D721Med (cell line): ENCODE data around the gene UBE2D1.

Experiments used
- DNase-seq: peaks from one replicate; pipeline ENCODE4 v3.0.0; 2011; ENCODE audit warnings: low spot score; ENCODE audit not compliant: insufficient read length
- FAIRE-seq: peaks from 2 replicates; lab custom pipeline; 2011; peaks lifted over from hg19 to GRCh38; lab: Jason Lieb, UNC
- TF ChIP-seq, protein P1 (sequence below): IDR thresholded peaks from 2 replicates; pipeline ENCODE4 v1.5.1; 2012; ENCODE audit warnings: mild to moderate bottlenecking, control low read depth; ENCODE audit not compliant: insufficient read depth; ENCODE audit errors: missing control alignments

UBE2D1 gene

DNA sequence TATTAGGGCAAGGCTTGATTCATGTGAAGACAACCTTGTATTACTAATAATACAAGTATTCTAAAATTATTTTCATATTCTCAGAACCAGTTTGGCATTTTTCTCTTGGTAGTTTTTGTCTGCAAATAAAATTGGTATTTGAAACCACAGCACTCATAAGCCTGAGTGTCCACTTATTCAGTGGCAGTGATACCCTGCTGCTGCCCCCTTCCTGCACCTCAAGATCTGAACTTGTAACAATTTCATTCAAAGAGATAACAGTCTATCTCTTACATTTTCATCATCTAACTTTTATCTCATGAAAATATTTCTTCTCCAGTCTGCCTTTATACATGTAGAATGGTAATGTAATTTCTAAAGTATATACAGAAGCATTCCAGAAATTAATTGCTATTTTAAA lies 59.7 kb downstream of the UBE2D1 start:
- FAIRE-seq (no peak), DNase-seq (no peak)
- TF ChIP-seq, protein P1, sequence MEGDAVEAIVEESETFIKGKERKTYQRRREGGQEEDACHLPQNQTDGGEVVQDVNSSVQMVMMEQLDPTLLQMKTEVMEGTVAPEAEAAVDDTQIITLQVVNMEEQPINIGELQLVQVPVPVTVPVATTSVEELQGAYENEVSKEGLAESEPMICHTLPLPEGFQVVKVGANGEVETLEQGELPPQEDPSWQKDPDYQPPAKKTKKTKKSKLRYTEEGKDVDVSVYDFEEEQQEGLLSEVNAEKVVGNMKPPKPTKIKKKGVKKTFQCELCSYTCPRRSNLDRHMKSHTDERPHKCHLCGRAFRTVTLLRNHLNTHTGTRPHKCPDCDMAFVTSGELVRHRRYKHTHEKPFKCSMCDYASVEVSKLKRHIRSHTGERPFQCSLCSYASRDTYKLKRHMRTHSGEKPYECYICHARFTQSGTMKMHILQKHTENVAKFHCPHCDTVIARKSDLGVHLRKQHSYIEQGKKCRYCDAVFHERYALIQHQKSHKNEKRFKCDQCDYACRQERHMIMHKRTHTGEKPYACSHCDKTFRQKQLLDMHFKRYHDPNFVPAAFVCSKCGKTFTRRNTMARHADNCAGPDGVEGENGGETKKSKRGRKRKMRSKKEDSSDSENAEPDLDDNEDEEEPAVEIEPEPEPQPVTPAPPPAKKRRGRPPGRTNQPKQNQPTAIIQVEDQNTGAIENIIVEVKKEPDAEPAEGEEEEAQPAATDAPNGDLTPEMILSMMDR = no peak

DNA sequence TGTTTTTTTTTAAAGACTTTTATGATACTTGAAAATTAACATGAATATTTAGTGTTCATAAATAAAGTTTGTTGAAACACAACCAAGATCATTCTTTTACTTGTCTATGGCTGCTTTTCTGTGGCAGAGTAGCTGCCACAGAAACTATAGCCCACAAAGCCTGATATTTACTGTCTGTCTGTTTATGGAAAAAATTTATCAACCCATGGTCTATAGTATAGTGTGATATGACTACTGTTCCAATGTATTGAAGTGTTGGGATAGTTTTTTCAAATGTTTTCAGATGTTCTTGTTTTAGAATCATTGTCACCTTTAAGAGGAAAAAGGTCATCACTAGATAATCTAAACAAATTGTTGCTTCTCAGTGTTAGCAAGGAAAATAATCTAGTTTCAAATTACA lies 61.3 kb downstream of the UBE2D1 start:
- TF ChIP-seq, protein P1 = no peak
- FAIRE-seq (peak; percentile 71), DNase-seq (no peak)

DNA sequence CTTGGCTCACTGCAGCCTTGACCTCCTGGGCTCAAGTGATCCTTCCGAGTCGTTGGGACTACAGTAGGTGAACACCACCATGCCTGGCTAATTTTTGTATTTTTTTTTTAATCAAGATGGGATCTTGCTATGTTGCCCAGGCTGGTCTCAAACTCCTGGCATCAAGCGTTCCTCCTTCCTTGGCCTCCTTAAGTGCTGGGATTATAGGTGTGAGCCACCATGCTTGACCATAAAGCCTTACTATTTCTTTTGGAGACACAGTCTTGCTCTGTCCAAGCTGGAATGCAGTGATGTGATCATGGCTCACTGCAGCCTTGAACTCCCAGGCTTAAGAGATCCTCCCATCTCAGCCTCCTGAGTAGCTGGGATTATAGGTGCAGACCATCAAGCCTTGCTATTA lies 63.0 kb downstream of the UBE2D1 start:
- FAIRE-seq = no peak
- TF ChIP-seq, protein P1 = no peak

DNA sequence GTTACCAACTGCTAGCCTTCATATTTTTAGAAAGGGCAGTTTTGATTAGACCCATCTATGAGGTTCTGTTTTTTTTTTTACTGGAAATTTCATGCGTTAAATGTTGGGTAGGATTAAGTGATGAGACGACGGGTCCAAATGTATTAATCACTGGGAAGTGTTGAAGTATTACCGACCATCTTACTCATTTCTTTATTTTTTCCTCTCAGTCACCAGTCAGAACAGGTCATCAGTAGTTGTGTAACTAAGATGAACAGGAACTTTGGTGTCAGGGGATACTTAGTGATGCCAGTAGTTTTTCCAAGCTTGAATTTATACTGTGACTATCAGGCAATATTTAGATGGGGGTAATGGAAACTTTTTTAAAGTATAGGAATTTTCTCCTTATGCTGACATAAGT lies 64.6 kb downstream of the UBE2D1 start:
- FAIRE-seq = no peak
- TF ChIP-seq, protein P1 = no peak

More for the DNA sequence above, 63.0 kb downstream of the UBE2D1 start:
- DNase-seq = no peak

DNA sequence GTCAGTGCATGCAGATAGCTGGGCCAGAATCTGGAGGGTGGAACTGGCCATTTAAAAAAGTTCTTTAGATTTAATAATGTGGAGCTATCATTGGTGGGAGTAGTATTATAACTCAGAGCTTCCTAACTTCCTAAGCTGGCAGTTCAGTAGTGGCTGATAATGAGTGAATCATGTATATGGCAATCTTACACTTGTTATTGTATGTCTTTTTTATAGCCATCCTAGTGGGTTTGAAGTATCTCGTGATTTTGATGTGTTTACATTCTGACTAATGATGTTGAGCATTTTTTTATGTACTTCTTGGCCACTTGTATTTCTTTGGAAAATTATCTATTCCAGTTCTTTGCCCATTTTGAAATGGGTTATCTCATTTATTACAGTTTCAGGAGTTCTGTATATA lies 65.8 kb downstream of the UBE2D1 start:
- FAIRE-seq = no peak
- TF ChIP-seq, protein P1 = no peak
- DNase-seq = no peak

More for the DNA sequence above, 64.6 kb downstream of the UBE2D1 start:
- no peak for DNase-seq

DNA sequence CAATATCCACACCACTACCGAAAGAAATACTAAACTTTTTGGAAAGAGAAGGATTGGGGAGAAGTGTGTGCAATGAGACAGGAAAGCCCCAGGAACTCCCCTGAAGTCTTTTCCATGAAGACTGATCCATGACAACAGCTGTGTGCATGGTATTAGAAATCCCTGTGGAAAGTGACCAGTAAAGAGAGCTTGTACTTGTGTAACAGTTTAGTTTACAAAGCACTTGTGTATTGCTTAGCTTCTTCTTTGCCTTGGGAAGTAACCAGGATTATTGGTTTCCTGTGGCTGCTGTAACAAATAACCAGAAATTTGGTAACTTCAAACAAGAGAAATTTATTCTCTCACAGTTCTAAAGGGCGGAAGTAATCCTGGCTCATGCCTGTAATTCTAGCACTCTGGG lies 69.2 kb downstream of the UBE2D1 start:
- TF ChIP-seq, protein P1 = no peak
- DNase-seq (no peak), FAIRE-seq (no peak)

DNA sequence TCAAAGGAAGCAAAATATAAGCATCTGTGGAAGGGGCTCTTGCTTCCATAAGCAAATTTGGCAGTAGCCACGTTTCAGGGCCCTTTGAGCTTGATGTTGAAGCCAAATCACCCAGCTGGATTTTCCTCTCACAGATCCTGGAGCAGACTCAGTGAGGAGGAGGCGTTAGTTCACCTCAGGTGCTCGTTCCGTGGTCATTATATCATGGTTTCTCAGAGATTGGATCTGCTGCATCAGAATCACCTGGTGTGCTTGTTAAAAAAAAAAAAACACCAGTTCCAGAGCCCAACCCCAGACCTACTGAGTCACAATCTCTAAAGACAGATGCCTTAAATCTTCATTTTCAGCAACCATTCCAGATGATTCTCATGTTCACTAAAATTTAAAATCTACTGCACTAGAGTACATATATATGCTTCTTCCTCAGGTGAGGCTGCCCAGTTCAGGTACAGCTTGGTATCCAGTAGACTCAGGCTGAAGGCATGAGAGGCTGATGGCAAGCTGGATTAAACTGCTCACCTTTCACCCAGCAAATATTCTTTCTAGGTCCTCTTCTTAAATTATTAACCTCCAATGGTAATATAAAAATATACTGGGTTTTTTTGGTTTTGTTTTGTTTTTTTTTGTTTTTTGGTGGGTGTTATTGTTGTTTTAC lies 75.3 kb downstream of the UBE2D1 start:
- TF ChIP-seq, protein P1 = no peak
- FAIRE-seq = no peak

More for the DNA sequence above, 75.3 kb downstream of the UBE2D1 start:
- no peak for DNase-seq
